GM10266 (cell line): Measurements from ENCODE around the gene RGS9.
"Not testable (repeated sequence)": the region's sequence is repeated elsewhere in the genome, so short reads cannot be mapped to it uniquely, and the experiment has no call there.

Source experiments
- DNase-seq: peaks from one replicate; pipeline ENCODE4 v3.0.0; 2012; ENCODE audit errors: extremely low spot score
- TF ChIP-seq, protein P1 (sequence below): IDR thresholded peaks from 2 replicates; pipeline ENCODE4 v1.5.1; 2012; ENCODE audit warnings: mild to moderate bottlenecking, low read depth; ENCODE audit not compliant: control insufficient read depth, insufficient read depth; ENCODE audit errors: missing control alignments

The RGS9 gene

GRCh38 chr17:65175952-65176351, 38.8 kb downstream of the RGS9 start:
- TF ChIP-seq, protein P1, sequence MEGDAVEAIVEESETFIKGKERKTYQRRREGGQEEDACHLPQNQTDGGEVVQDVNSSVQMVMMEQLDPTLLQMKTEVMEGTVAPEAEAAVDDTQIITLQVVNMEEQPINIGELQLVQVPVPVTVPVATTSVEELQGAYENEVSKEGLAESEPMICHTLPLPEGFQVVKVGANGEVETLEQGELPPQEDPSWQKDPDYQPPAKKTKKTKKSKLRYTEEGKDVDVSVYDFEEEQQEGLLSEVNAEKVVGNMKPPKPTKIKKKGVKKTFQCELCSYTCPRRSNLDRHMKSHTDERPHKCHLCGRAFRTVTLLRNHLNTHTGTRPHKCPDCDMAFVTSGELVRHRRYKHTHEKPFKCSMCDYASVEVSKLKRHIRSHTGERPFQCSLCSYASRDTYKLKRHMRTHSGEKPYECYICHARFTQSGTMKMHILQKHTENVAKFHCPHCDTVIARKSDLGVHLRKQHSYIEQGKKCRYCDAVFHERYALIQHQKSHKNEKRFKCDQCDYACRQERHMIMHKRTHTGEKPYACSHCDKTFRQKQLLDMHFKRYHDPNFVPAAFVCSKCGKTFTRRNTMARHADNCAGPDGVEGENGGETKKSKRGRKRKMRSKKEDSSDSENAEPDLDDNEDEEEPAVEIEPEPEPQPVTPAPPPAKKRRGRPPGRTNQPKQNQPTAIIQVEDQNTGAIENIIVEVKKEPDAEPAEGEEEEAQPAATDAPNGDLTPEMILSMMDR, result no peak
- DNase-seq, result no peak

GRCh38 chr17:65176646-65177409, 39.7 kb downstream of the RGS9 start:
- TF ChIP-seq, protein P1, result no peak
- DNase-seq, result no peak

GRCh38 chr17:65177901-65178300, 40.7 kb downstream of the RGS9 start:
- TF ChIP-seq, protein P1, result no peak
- peak; percentile 27 for DNase-seq

DNA sequence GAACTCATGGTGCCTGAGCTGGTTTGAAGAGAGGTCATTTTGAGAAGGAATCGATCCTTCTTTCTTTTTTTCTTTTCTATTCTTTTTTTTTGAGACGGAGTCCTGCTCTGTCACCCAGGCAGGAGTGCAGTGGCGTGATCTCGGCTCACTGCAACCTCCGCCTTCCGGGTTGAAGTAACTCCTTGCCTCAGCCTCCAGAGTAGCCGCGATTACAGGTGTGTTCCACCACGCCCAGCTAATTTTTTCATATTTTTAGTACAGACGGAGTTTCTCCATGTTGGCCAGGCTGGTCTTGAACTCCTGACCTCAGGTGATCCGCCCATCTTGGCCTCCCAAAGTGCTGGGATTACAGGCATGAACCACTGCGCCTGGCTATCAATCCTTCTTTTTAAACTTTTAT, 43.1 kb downstream of the RGS9 start:
- DNase-seq, result not testable (repeated sequence)

- not testable (repeated sequence) for DNase-seq
Measured at GRCh38 chr17:65180752-65181236, 43.6 kb downstream of the RGS9 start.

DNA sequence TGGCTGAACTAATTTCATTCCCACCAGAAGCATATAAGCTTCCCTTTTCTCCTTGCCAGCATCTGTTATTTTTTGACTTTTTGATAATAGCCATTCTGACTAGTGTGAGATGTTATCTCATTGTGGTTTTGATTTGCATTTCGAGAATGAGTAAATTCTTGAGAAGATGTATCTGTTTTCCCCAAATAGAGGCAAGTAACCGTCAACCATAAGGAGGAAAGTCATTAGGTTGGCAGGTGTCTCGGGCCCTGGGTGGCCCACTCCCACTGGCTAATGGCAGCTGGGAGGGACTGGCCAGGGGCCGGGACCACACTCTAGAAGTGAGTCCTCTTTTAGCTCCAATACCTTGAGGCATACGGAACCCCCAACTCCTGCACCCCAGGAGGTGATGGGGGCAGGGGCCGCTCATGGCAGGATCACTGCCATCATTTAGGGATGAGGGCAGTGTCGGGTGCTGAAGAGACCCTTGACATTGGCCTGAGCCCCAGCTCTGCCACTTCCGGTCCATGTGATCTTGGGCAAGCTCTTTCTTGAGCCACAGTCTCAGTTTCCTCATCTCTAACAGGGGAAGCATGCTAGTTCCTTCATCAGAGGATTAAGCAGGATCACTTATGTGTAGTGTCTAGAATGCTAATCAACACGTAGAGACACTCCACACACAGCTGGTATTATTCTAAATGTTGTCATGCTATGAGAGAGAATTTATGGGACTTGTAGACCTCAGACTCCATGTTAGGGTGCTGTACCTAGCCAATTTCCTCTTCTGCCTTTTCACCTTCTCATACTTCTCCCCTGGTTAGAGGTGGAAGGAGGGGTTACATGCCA, 44.3 kb downstream of the RGS9 start:
- peak; percentile 68 for DNase-seq
- TF ChIP-seq, protein P1, result no peak

DNA sequence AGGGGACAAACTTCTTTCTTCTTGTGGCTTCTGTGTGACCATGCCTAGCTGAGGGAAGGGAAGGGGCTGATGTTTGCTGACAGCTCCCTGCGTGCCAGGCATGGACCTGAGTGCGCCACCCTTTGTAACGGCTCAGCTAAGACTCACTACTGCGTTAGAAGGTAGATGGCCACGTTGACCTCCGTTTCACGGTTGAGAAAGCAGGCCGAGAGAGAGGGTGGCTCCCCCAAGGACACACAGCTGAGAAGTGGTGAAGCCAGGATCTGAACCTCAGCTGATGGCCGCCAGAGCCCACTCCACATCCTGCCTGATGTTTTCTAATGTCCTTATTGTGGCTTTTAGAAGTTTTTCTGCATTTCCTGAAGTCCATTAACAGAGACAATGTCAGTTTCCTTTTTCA, 45.1 kb downstream of the RGS9 start:
- peak; percentile 36 for DNase-seq
- TF ChIP-seq, protein P1, result no peak

DNA sequence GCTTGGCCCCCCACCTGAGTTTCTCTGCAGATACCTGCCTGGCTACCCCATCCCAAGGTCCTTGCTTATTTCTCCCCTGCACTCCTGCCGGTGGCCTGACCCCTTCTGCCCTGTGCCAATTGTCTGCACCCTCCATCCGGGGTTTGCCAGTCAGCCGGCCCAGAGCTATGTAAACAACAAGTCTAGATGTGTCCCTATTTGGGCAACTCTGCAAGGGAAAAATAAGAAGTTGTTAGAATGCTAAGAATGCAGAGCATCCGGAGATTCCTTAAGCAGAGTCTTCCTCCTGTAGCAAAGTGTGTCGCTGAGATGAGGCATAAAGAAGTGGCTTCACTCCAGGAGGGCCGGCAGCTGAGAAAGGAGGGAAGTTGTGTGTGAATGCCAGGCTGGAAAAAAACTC, 46.6 kb downstream of the RGS9 start:
- no peak for DNase-seq
- TF ChIP-seq, protein P1, result no peak
